IMR-90 (cell line): ENCODE results near the gene GCK. TPM values are rescaled to one million over a fixed set of nuclear protein-coding genes. Genes with fewer than 3 reads are reported as not detected.

Experiments
- ATAC-seq: fragments of 200-7000 bp; cut with Tn5 transposase; 2 replicates; pipeline ENCODE4 v1.9.1; 2020; ENCODE audit warnings: low read depth, mild to moderate bottlenecking, moderate library complexity
- BruUV-seq: library from RNA; stranded (reverse); fragments of 400-500 nt; replicated peaks from 2 replicates; lab custom pipeline; 2021; lab: Mats Ljungman, UMichigan
- CTCF ChIA-PET: fragments of 300-600 bp; formaldehyde crosslinking; extraction: SDS; loops from one replicate; lab custom pipeline; 2021; ENCODE audit warnings: antibody characterized with exemption; lab: Yijun Ruan, JAX
- POLR2A ChIA-PET: fragments of 300-600 bp; sonication (Branson Sonifier 250); formaldehyde crosslinking; loops from one replicate; lab custom pipeline; 2022; ENCODE audit warnings: antibody characterized with exemption; ENCODE audit not compliant: unreplicated experiment; lab: Charles Lee
- DNase-seq: peaks from one replicate; pipeline ENCODE4 v3.0.0; 2013
- H2AFZ ChIP-seq: replicated peaks from 2 replicates; pipeline ENCODE3; 2013; ENCODE audit warnings: low read length, mild to moderate bottlenecking; ENCODE audit not compliant: poor library complexity
- H2AK5ac ChIP-seq: 2 replicates; pipeline ENCODE4 v1.6.1; 2013; ENCODE audit warnings: low read depth, low read length, inconsistent platforms
- H2AK9ac ChIP-seq: replicated peaks from 2 replicates; pipeline ENCODE3; 2013; ENCODE audit warnings: mild to moderate bottlenecking, low read depth, low read length, moderate library complexity; ENCODE audit not compliant: poor library complexity
- H2BK120ac ChIP-seq: 2 replicates; pipeline ENCODE4 v1.6.1; 2013; ENCODE audit warnings: low read depth, low read length, inconsistent platforms
- H2BK15ac ChIP-seq: 3 replicates; pipeline ENCODE4 v1.6.1; 2013; ENCODE audit warnings: low read depth, low read length, inconsistent platforms
- H2BK20ac ChIP-seq: 2 replicates; pipeline ENCODE4 v1.6.1; 2013; ENCODE audit warnings: low read depth, mild to moderate bottlenecking, inconsistent platforms, low read length, moderate library complexity
- H2BK5ac ChIP-seq: 2 replicates; pipeline ENCODE4 v1.6.1; 2013; ENCODE audit warnings: mild to moderate bottlenecking, low read depth, low read length, inconsistent platforms; ENCODE audit not compliant: poor library complexity, severe bottlenecking
- H3K14ac ChIP-seq: replicated peaks from 2 replicates; pipeline ENCODE4 v1.6.1; 2013; ENCODE audit warnings: low read depth, low read length, inconsistent platforms
- H3K18ac ChIP-seq: 2 replicates; pipeline ENCODE4 v1.6.1; 2013; ENCODE audit warnings: low read depth, low read length, control low read depth
- H3K23ac ChIP-seq: 2 replicates; pipeline ENCODE4 v1.6.1; 2013; ENCODE audit warnings: low read depth, low read length, inconsistent platforms
- H3K27ac ChIP-seq: 2 replicates; pipeline ENCODE4 v1.5.1; 2013; ENCODE audit warnings: mild to moderate bottlenecking, control low read depth, low read length; ENCODE audit not compliant: insufficient read depth
- H3K27me3 ChIP-seq: 2 replicates; pipeline ENCODE4 v1.6.1; 2013; ENCODE audit warnings: low read length; ENCODE audit not compliant: control insufficient read depth, insufficient read depth
- H3K36me3 ChIP-seq: 2 replicates; pipeline ENCODE4 v1.6.1; 2013; ENCODE audit warnings: low read length, mixed read lengths; ENCODE audit not compliant: control insufficient read depth, insufficient read depth
- H3K4ac ChIP-seq: 2 replicates; pipeline ENCODE4 v1.6.1; 2013; ENCODE audit warnings: low read depth, low read length, inconsistent platforms
- H3K4me1 ChIP-seq: 2 replicates; pipeline ENCODE4 v1.6.1; 2013; ENCODE audit warnings: low read length, mixed read lengths; ENCODE audit not compliant: control insufficient read depth, insufficient read depth
- H3K4me2 ChIP-seq: 2 replicates; pipeline ENCODE4 v1.6.1; 2013; ENCODE audit warnings: low read depth, mild to moderate bottlenecking, control low read depth, low read length, moderate library complexity
- H3K4me3 ChIP-seq: 2 replicates; pipeline ENCODE4 v1.5.1; 2013; ENCODE audit warnings: low read depth, mild to moderate bottlenecking, control low read depth, low read length, moderate library complexity; ENCODE audit not compliant: insufficient read depth
- H3K56ac ChIP-seq: 2 replicates; pipeline ENCODE4 v1.6.1; 2013; ENCODE audit warnings: low read length, inconsistent platforms; ENCODE audit not compliant: insufficient read depth; ENCODE audit errors: extremely low read depth
- H3K79me1 ChIP-seq, 2 experiments: 2 replicates each; pipeline ENCODE4 v1.6.1; 2013; ENCODE audit warnings: low read length in 2 of 2, inconsistent platforms in 1 of 2, low read depth in 1 of 2
- H3K9ac ChIP-seq: 2 replicates; pipeline ENCODE4 v1.6.1; 2013; ENCODE audit warnings: low read depth, low read length, control low read depth
- H3K9me1 ChIP-seq: 2 replicates; pipeline ENCODE4 v1.6.1; 2013; ENCODE audit warnings: low read length, inconsistent platforms; ENCODE audit not compliant: insufficient read depth
- H3K9me3 ChIP-seq: 2 replicates; pipeline ENCODE4 v1.6.1; 2013; ENCODE audit warnings: low read length; ENCODE audit not compliant: control insufficient read depth, insufficient read depth
- H4K20me1 ChIP-seq: 2 replicates; pipeline ENCODE4 v1.6.1; 2013; ENCODE audit warnings: low read length, inconsistent platforms; ENCODE audit not compliant: insufficient read depth
- H4K5ac ChIP-seq: 2 replicates; pipeline ENCODE4 v1.6.1; 2013; ENCODE audit warnings: mild to moderate bottlenecking, low read depth, low read length, control low read depth
- H4K8ac ChIP-seq, 2 experiments: 2 replicates each; pipeline ENCODE4 v1.6.1; 2013; ENCODE audit warnings: low read depth in 2 of 2, low read length in 2 of 2, control low read depth in 1 of 2, inconsistent platforms in 1 of 2
- H4K91ac ChIP-seq: 2 replicates; pipeline ENCODE4 v1.6.1; 2013; ENCODE audit warnings: low read depth, low read length, inconsistent platforms; ENCODE audit not compliant: insufficient read depth
- BHLHE40 ChIP-seq: fragments of 150-350 bp; IDR thresholded peaks from 2 replicates; pipeline ENCODE4 v1.6.1; 2016; ENCODE audit warnings: mild to moderate bottlenecking, low read depth, low read length
- MAFK ChIP-seq: IDR thresholded peaks from 2 replicates; pipeline ENCODE4 v1.6.1; 2012; ENCODE audit warnings: low read depth, low read length, improper control_type of control experiment
- MXI1 ChIP-seq: IDR thresholded peaks from 2 replicates; pipeline ENCODE4 v1.6.1; 2012; ENCODE audit warnings: low read depth, mild to moderate bottlenecking, low read length, moderate library complexity, borderline replicate concordance
- POLR2A ChIP-seq: IDR thresholded peaks from 2 replicates; pipeline ENCODE4 v1.6.1; 2012; ENCODE audit warnings: mild to moderate bottlenecking, low read depth, low read length
- RCOR1 ChIP-seq: IDR thresholded peaks from 2 replicates; pipeline ENCODE4 v1.6.1; 2012; ENCODE audit warnings: mild to moderate bottlenecking, low read length, improper control_type of control experiment; ENCODE audit not compliant: insufficient replicate concordance
- WGBS, 2 experiments: methylation state at CpG; one replicate each; pipeline versions ENCODE4 v1.1.5 to v1.1.7; 2013; ENCODE audit warnings: missing lambda C conversion rate in 2 of 2; ENCODE audit not compliant: insufficient read length in 1 of 2; ENCODE audit errors: extremely low coverage in 2 of 2; 5-methylcytosine and 5-hydroxymethylcytosine counted together
- dilution Hi-C: fragments of 300-500 bp; cut with HindIII; formaldehyde crosslinking; loops from one replicate; pipeline ENCODE4 v1.14.3; 2018; ENCODE audit warnings: low sequenced_read_pairs; ENCODE audit not compliant: unreplicated experiment
- in situ Hi-C: fragments of 300-500 bp; cut with MboI; formaldehyde crosslinking; loops from 3 replicates; pipeline ENCODE4 v1.14.3; 2019; ENCODE audit warnings: low sequenced_read_pairs, inconsistent platforms, mixed read lengths
- intact Hi-C: fragments of 100-400 bp; cut with micrococcal nuclease; formaldehyde crosslinking; loops from 2 replicates; pipeline ENCODE4 v1.10.0; 2022
- polyA plus RNA-seq, 3 experiments: library from polyadenylated mRNA; depleted of rRNA; stranded (reverse); fragments of >200 nt; gene quantifications; 2 replicates each; pipeline ENCODE4 v1.2.3, GENCODE V29; 2012; ENCODE audit warnings: low replicate concordance in 1 of 3
- total RNA-seq: library from RNA; depleted of rRNA; stranded (reverse); fragments of >200 nt; gene quantifications from 2 replicates; pipeline ENCODE4 v1.2.3, GENCODE V29; 2012
- TF ChIP-seq, protein P1 (sequence below): conservative IDR thresholded peaks from 2 replicates; pipeline ENCODE4 v1.5.1; 2012; ENCODE audit warnings: mild to moderate bottlenecking, low read depth, low read length, improper control_type of control experiment
- TF ChIP-seq, protein P2 (sequence below): fragments of 150-350 bp; IDR thresholded peaks from 2 replicates; pipeline ENCODE4 v1.6.1; 2016; ENCODE audit warnings: low read depth, mild to moderate bottlenecking, low read length, moderate library complexity, borderline replicate concordance

The GCK gene
- total and polyA plus RNA-seq, 2 of the 4 experiments (the other 2 are of a cell fraction) = 0.14 to 0.18 TPM

DNA sequence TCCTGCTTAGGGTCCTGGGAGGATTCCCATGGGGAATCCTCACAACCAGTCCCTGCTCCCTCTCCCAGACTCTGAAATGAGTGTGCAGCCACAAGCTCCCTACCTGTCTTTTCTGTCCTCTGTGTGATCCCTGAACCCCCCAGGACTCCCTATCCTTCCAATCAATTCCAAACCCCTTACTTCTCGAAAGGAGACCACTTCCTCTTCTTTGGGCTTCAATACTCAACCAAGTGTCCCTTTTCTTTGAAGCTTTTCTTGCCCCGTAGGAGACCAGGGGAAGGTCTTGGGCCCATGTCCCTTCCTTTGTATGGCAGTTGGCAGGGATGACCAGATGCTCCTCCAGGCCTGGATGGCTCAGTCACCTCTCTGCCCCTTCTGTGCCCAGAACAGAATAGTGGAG lies 83.4 kb downstream of the GCK start:
- no peak overlapping the region for H3K4me3 ChIP-seq
- peak overlapping the region; percentile 45 for H3K23ac ChIP-seq
- DNase-seq (no peak), ATAC-seq (peak; percentile 2; the same call in 1 of the 2 replicates)
- no peaks in the 10 kb centered on the region; a peak in 1 of 4 replicates for H3K79me1 ChIP-seq
- H3K56ac ChIP-seq = peak overlapping the region; percentile 4; the same call in 1 of the 2 replicates
- no peaks in the 10 kb centered on the region for H3K27me3 ChIP-seq
- H2BK20ac ChIP-seq = peak overlapping the region; percentile 86; the same call in 1 of the 2 replicates
- H3K4me2 ChIP-seq = no peak overlapping the region; the same call in 1 of the 2 replicates
- peak overlapping the region; percentile 94 for H2AK9ac ChIP-seq
- BruUV-seq = no TSS peak
- TF ChIP-seq MAFK = no peak
- TF ChIP-seq, protein P1, sequence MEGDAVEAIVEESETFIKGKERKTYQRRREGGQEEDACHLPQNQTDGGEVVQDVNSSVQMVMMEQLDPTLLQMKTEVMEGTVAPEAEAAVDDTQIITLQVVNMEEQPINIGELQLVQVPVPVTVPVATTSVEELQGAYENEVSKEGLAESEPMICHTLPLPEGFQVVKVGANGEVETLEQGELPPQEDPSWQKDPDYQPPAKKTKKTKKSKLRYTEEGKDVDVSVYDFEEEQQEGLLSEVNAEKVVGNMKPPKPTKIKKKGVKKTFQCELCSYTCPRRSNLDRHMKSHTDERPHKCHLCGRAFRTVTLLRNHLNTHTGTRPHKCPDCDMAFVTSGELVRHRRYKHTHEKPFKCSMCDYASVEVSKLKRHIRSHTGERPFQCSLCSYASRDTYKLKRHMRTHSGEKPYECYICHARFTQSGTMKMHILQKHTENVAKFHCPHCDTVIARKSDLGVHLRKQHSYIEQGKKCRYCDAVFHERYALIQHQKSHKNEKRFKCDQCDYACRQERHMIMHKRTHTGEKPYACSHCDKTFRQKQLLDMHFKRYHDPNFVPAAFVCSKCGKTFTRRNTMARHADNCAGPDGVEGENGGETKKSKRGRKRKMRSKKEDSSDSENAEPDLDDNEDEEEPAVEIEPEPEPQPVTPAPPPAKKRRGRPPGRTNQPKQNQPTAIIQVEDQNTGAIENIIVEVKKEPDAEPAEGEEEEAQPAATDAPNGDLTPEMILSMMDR = no peak
- TF ChIP-seq, protein P2, sequence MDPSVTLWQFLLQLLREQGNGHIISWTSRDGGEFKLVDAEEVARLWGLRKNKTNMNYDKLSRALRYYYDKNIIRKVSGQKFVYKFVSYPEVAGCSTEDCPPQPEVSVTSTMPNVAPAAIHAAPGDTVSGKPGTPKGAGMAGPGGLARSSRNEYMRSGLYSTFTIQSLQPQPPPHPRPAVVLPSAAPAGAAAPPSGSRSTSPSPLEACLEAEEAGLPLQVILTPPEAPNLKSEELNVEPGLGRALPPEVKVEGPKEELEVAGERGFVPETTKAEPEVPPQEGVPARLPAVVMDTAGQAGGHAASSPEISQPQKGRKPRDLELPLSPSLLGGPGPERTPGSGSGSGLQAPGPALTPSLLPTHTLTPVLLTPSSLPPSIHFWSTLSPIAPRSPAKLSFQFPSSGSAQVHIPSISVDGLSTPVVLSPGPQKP = no peak
- TF ChIP-seq RCOR1 = no peak
- TF ChIP-seq MXI1 = no peak
- TF ChIP-seq BHLHE40 = no peak
- TF ChIP-seq POLR2A = no peak
- no peaks in the 10 kb centered on the region for H4K20me1 ChIP-seq
- H3K9me1 ChIP-seq = peaks cover 22% of the 10 kb centered on the region
- 0 out of 2 replicates have a peak overlapping the region, but pooled peaks have one; percentile 19 for H4K5ac ChIP-seq
- H2BK5ac ChIP-seq = no peak overlapping the region
- peak overlapping the region; percentile 77 for H3K14ac ChIP-seq
- H2AFZ ChIP-seq = peak overlapping the region; percentile 80
- H3K9me3 ChIP-seq = no peaks in the 10 kb centered on the region
- CTCF ChIA-PET = no interaction called here
- H4K91ac ChIP-seq = peak overlapping the region; percentile 59
- H3K36me3 ChIP-seq = no peaks in the 10 kb centered on the region
- H2BK120ac ChIP-seq = peak overlapping the region; percentile 30
- H3K27ac ChIP-seq = no peak overlapping the region
- dilution Hi-C loops (no loop called here), in situ Hi-C loops (no loop called here), intact Hi-C loops (no loop called here)
- H2BK15ac ChIP-seq = peak overlapping the region; percentile 23; the same call in 1 of the 3 replicates
- H2AK5ac ChIP-seq = peak overlapping the region; percentile 70
- peaks cover 25% of the 10 kb centered on the region for H3K4me1 ChIP-seq
- peak overlapping the region in 1 of 2 experiments; percentile 28; a peak in 1 of 4 replicates for H4K8ac ChIP-seq
- POLR2A ChIA-PET = interaction anchor here (0.5 kb wide), 1 partner anchor 16 kb away, joined by 3 read pairs; no protein-coding TSS in a partner anchor
- no peak overlapping the region for H3K9ac ChIP-seq
- peak overlapping the region; percentile 1 for H3K18ac ChIP-seq
- 100% methylated on average over 1 of the region's 2 CpGs; no CpG with 5 or more reads in 1 of the 2 experiments for WGBS, 2 experiments
- peak overlapping the region; percentile 80 for H3K4ac ChIP-seq
